Mesenchymal stem cell (in vitro differentiated cells and primary cell): ENCODE results near the gene APOBEC4.
A peak's percentile ranks its signal among the peaks of the same experiment; 100 is the strongest.

Experiments
- DNase-seq: peaks from one replicate; pipeline ENCODE4 v3.0.0-alpha.2; 2013
- H2AFZ ChIP-seq: one replicate; pipeline ENCODE4 v1.6.1; 2013; ENCODE audit warnings: low read depth, mild to moderate bottlenecking, control low read depth, inconsistent platforms, low read length, moderate library complexity
- H2AK5ac ChIP-seq: 2 replicates; pipeline ENCODE4 v1.6.1; 2013; ENCODE audit warnings: low read length, moderate library complexity, mild to moderate bottlenecking, inconsistent platforms; ENCODE audit not compliant: severe bottlenecking
- H2BK120ac ChIP-seq: one replicate; pipeline ENCODE4 v1.6.1; 2013; ENCODE audit warnings: low read depth, mild to moderate bottlenecking, inconsistent platforms, low read length, moderate library complexity
- H2BK12ac ChIP-seq, 2 experiments: one replicate each; pipeline ENCODE4 v1.6.1; 2013; ENCODE audit warnings: inconsistent platforms in 2 of 2, low read length in 2 of 2, mild to moderate bottlenecking in 2 of 2, moderate library complexity in 2 of 2, control low read depth in 1 of 2
- H2BK15ac ChIP-seq: one replicate; pipeline ENCODE4 v1.6.1; 2013; ENCODE audit warnings: mild to moderate bottlenecking, low read depth, inconsistent platforms; ENCODE audit not compliant: poor library complexity, severe bottlenecking
- H2BK5ac ChIP-seq: 2 replicates; pipeline ENCODE4 v1.6.1; 2013; ENCODE audit warnings: low read depth, mild to moderate bottlenecking, low read length, control low read depth, inconsistent platforms; ENCODE audit not compliant: poor library complexity, severe bottlenecking
- H3K14ac ChIP-seq, 2 experiments: one replicate each; pipeline ENCODE4 v1.6.1; 2013; ENCODE audit warnings: inconsistent platforms in 2 of 2, low read length in 2 of 2, control low read depth in 1 of 2, mild to moderate bottlenecking in 1 of 2, moderate library complexity in 1 of 2
- H3K18ac ChIP-seq, 2 experiments: one replicate each; pipeline ENCODE4 v1.6.1; 2013; ENCODE audit warnings: inconsistent platforms in 2 of 2, low read length in 2 of 2, control low read depth in 1 of 2, low read depth in 1 of 2, mild to moderate bottlenecking in 1 of 2
- H3K23ac ChIP-seq, 2 experiments: one replicate each; pipeline ENCODE4 v1.6.1; 2013; ENCODE audit warnings: inconsistent platforms in 2 of 2, low read length in 2 of 2, mild to moderate bottlenecking in 2 of 2, moderate library complexity in 2 of 2, control low read depth in 1 of 2
- H3K27ac ChIP-seq: 2 replicates; pipeline ENCODE4 v1.5.1; 2013; ENCODE audit warnings: mild to moderate bottlenecking, moderate library complexity, low read length, control low read depth, inconsistent platforms; ENCODE audit not compliant: poor library complexity, severe bottlenecking
- H3K27me3 ChIP-seq, 2 experiments: 2 replicates each; pipeline versions ENCODE4 v1.6.1 to v1.7.0; 2013; ENCODE audit warnings: low read length in 2 of 2, mild to moderate bottlenecking in 2 of 2, moderate library complexity in 2 of 2, control low read depth in 1 of 2, inconsistent platforms in 1 of 2; ENCODE audit not compliant: control insufficient read depth in 1 of 2, insufficient read depth in 1 of 2
- H3K36me3 ChIP-seq, 2 experiments: 2 replicates each; pipeline versions ENCODE4 v1.6.1 to v1.7.0; 2013; ENCODE audit warnings: low read length in 2 of 2, control low read depth in 1 of 2, inconsistent platforms in 1 of 2, low read depth in 1 of 2, mild to moderate bottlenecking in 1 of 2; ENCODE audit not compliant: insufficient read depth in 2 of 2, control insufficient read depth in 1 of 2
- H3K4ac ChIP-seq, 2 experiments: one replicate each; pipeline ENCODE4 v1.6.1; 2013; ENCODE audit warnings: inconsistent platforms in 2 of 2, low read length in 2 of 2, mild to moderate bottlenecking in 2 of 2, moderate library complexity in 2 of 2, control low read depth in 1 of 2, low read depth in 1 of 2
- H3K4me1 ChIP-seq: 2 replicates; pipeline ENCODE4 v1.6.1; 2013; ENCODE audit warnings: low read depth, low read length, control low read depth; ENCODE audit not compliant: control insufficient read depth, insufficient read depth
- H3K4me2 ChIP-seq: 2 replicates; pipeline ENCODE4 v1.6.1; 2013; ENCODE audit warnings: low read length, mild to moderate bottlenecking, inconsistent platforms; ENCODE audit not compliant: poor library complexity, severe bottlenecking
- H3K4me3 ChIP-seq, 2 experiments: 2 replicates each; pipeline versions ENCODE4 v1.5.1 to v1.7.0; 2013; ENCODE audit warnings: low read length in 2 of 2, mild to moderate bottlenecking in 2 of 2, control low read depth in 1 of 2, low read depth in 1 of 2; ENCODE audit not compliant: insufficient read depth in 1 of 2
- H3K79me1 ChIP-seq: replicated peaks from 2 replicates; pipeline ENCODE4 v1.6.1; 2013; ENCODE audit warnings: mild to moderate bottlenecking, control low read depth, low read length, inconsistent platforms; ENCODE audit not compliant: poor library complexity, severe bottlenecking
- H3K9ac ChIP-seq: 2 replicates; pipeline ENCODE4 v1.7.0; 2013; ENCODE audit warnings: mild to moderate bottlenecking, low read length, moderate library complexity
- H3K9me3 ChIP-seq: 2 replicates; pipeline ENCODE4 v1.7.0; 2013; ENCODE audit warnings: mild to moderate bottlenecking, low read length; ENCODE audit not compliant: control insufficient read depth
- H4K8ac ChIP-seq: one replicate; pipeline ENCODE4 v1.6.1; 2013; ENCODE audit warnings: inconsistent platforms, mild to moderate bottlenecking, low read length, moderate library complexity
- H4K91ac ChIP-seq: one replicate; pipeline ENCODE4 v1.6.1; 2013; ENCODE audit warnings: mild to moderate bottlenecking, low read length, inconsistent platforms
- WGBS: methylation state at CpG from one replicate; pipeline ENCODE4 v1.1.7; 2013; ENCODE audit warnings: mixed read lengths; 5-methylcytosine and 5-hydroxymethylcytosine counted together

Gene APOBEC4

GRCh38 chr1:183622884-183623785 is 30.0 kb downstream of the APOBEC4 start:
- Histone ChIP-seq H2BK120ac (no peak overlapping the region), H3K27me3 (no peaks in the 10 kb centered on the region), H3K79me1 (peaks cover 2% of the 10 kb centered on the region), H3K4me1 (peaks cover 2% of the 10 kb centered on the region), H3K36me3 (peaks cover 3 to 30% of the 10 kb centered on the region in 2 experiments), H3K18ac (no peak overlapping the region), H3K14ac (no peak overlapping the region), H4K8ac (no peak overlapping the region), H3K4me3 (no peak overlapping the region), H3K4ac (no peak overlapping the region), H2AFZ (no peak overlapping the region), H2BK5ac (no peak overlapping the region), H2BK15ac (no peak overlapping the region), H4K91ac (no peak overlapping the region), H3K4me2 (no peak overlapping the region), H3K23ac (no peak overlapping the region), H3K27ac (no peak overlapping the region), H2BK12ac (no peak overlapping the region), H2AK5ac (peak overlapping the region; percentile 31), H3K9ac (peak overlapping the region; percentile 12), H3K9me3 (no peaks in the 10 kb centered on the region)
- peak; percentile 64 for DNase-seq
- 65% methylated on average over 10 of the region's 10 CpGs for WGBS

- no peak overlapping the region for H3K27ac ChIP-seq
- no peaks in the 10 kb centered on the region for H3K9me3 ChIP-seq
- no peak overlapping the region for H4K91ac ChIP-seq
- H3K23ac ChIP-seq, result no peak overlapping the region
- H2BK5ac ChIP-seq, result no peak overlapping the region
- 20% methylated on average over 1 of the region's 1 CpG for WGBS
- DNase-seq, result no peak
- H2BK12ac ChIP-seq, result no peak overlapping the region
- H2AK5ac ChIP-seq, result no peak overlapping the region
- no peak overlapping the region for H3K4me3 ChIP-seq
- no peak overlapping the region for H2BK15ac ChIP-seq
- H3K4me2 ChIP-seq, result no peak overlapping the region
- H3K79me1 ChIP-seq, result no peaks in the 10 kb centered on the region
- H3K4ac ChIP-seq, result no peak overlapping the region
- peaks cover 2% of the 10 kb centered on the region for H3K4me1 ChIP-seq
- no peak overlapping the region for H4K8ac ChIP-seq
- no peaks in the 10 kb centered on the region for H3K27me3 ChIP-seq
- peaks cover 3 to 22% of the 10 kb centered on the region in 2 experiments for H3K36me3 ChIP-seq
- no peak overlapping the region for H2AFZ ChIP-seq
- H3K18ac ChIP-seq, result no peak overlapping the region
- H2BK120ac ChIP-seq, result no peak overlapping the region
- H3K14ac ChIP-seq, result no peak overlapping the region
- no peak overlapping the region for H3K9ac ChIP-seq
Measured at GRCh38 chr1:183622013-183622412, 31.1 kb downstream of the APOBEC4 start.

- Histone ChIP-seq H3K18ac (no peak overlapping the region), H2AK5ac (no peak overlapping the region), H2BK12ac (no peak overlapping the region), H3K27me3 (no peaks in the 10 kb centered on the region), H3K14ac (no peak overlapping the region), H4K8ac (no peak overlapping the region), H2BK5ac (no peak overlapping the region), H3K79me1 (no peaks in the 10 kb centered on the region), H2BK120ac (no peak overlapping the region), H3K23ac (no peak overlapping the region), H3K4me1 (peaks cover 2% of the 10 kb centered on the region), H3K36me3 (peaks cover 0 to 10% of the 10 kb centered on the region in 2 experiments), H3K9ac (no peak overlapping the region), H3K4ac (no peak overlapping the region), H3K4me2 (no peak overlapping the region), H2BK15ac (no peak overlapping the region), H2AFZ (no peak overlapping the region), H3K4me3 (no peak overlapping the region), H3K27ac (no peak overlapping the region), H4K91ac (no peak overlapping the region), H3K9me3 (no peaks in the 10 kb centered on the region)
- no peak for DNase-seq
- 90% methylated on average over 2 of the region's 2 CpGs for WGBS
Measured at GRCh38 chr1:183620311-183620710, 32.8 kb downstream of the APOBEC4 start.

- Histone ChIP-seq H3K9ac (no peak overlapping the region), H3K4ac (no peak overlapping the region), H3K23ac (no peak overlapping the region), H3K4me1 (peaks cover 2% of the 10 kb centered on the region), H3K27ac (no peak overlapping the region), H2BK5ac (no peak overlapping the region), H3K4me2 (no peak overlapping the region), H2AK5ac (no peak overlapping the region), H3K36me3 (peaks cover 0 to 5% of the 10 kb centered on the region in 2 experiments), H2BK120ac (no peak overlapping the region), H4K91ac (no peak overlapping the region), H2BK15ac (no peak overlapping the region), H2AFZ (no peak overlapping the region), H2BK12ac (no peak overlapping the region), H3K18ac (no peak overlapping the region), H3K27me3 (no peaks in the 10 kb centered on the region), H3K14ac (no peak overlapping the region), H3K9me3 (no peaks in the 10 kb centered on the region), H3K4me3 (no peak overlapping the region), H3K79me1 (no peaks in the 10 kb centered on the region), H4K8ac (no peak overlapping the region)
- WGBS, result no CpG with 5 or more reads among the region's 1 CpG
- DNase-seq, result no peak
Measured at GRCh38 chr1:183619781-183620180, 33.3 kb downstream of the APOBEC4 start.
